ENCODE measurements around the gene TBC1D22A. TPM values are rescaled to one million over a fixed set of nuclear protein-coding genes. Genes with fewer than 3 reads are reported as not detected.
A peak's percentile ranks its signal among the peaks of the same experiment; 100 is the strongest.
"Not testable (repeated sequence)": the region's sequence is repeated elsewhere in the genome, so short reads cannot be mapped to it uniquely, and the experiment has no call there.

Gene TBC1D22A
- total RNA-seq, 1 donor from 2014 or later, result 28.9 TPM

GRCh38 chr22:46813816-46814597 is 51.6 kb downstream of the TBC1D22A start:
- Mint-ChIP-seq H3K27ac (ENCODE audit: unreplicated experiment) (peak overlapping the region; percentile 67), H3K27me3 (ENCODE audit: unreplicated experiment) (no peaks in the 10 kb centered on the region), H3K9me3 (ENCODE audit: unreplicated experiment) (peaks cover 1% of the 10 kb centered on the region), H3K36me3 (ENCODE audit: unreplicated experiment) (peaks cover under 1% of the 10 kb centered on the region), H3K4me1 (ENCODE audit: unreplicated experiment) (peaks cover 29% of the 10 kb centered on the region), H3K4me3 (ENCODE audit: unreplicated experiment) (no peak overlapping the region)
- no peak for DNase-seq (ENCODE audit: extremely low spot score, unreplicated experiment)
- TF ChIP-seq CTCF (IDR thresholded peaks at IDR 0.05), result no peak

- TF ChIP-seq CTCF (IDR thresholded peaks at IDR 0.05), result no peak
- peak overlapping the region; percentile 38 for H3K27ac Mint-ChIP-seq (ENCODE audit: unreplicated experiment)
- no peaks in the 10 kb centered on the region for H3K27me3 Mint-ChIP-seq (ENCODE audit: unreplicated experiment)
- H3K4me1 Mint-ChIP-seq (ENCODE audit: unreplicated experiment), result peaks cover 29% of the 10 kb centered on the region
- no peaks in the 10 kb centered on the region for H3K9me3 Mint-ChIP-seq (ENCODE audit: unreplicated experiment)
- no peak overlapping the region for H3K4me3 Mint-ChIP-seq (ENCODE audit: unreplicated experiment)
- DNase-seq (ENCODE audit: extremely low spot score, unreplicated experiment), result no peak
- peaks cover 3% of the 10 kb centered on the region for H3K36me3 Mint-ChIP-seq (ENCODE audit: unreplicated experiment)
Measured at GRCh38 chr22:46815132-46815531, 52.7 kb downstream of the TBC1D22A start.

- H3K9me3 Mint-ChIP-seq (ENCODE audit: unreplicated experiment), result no peaks in the 10 kb centered on the region
- no peak for DNase-seq (ENCODE audit: extremely low spot score, unreplicated experiment)
- H3K27ac Mint-ChIP-seq (ENCODE audit: unreplicated experiment), result peak overlapping the region; percentile 38
- H3K27me3 Mint-ChIP-seq (ENCODE audit: unreplicated experiment), result no peaks in the 10 kb centered on the region
- TF ChIP-seq CTCF (IDR thresholded peaks at IDR 0.05), result no peak
- H3K4me3 Mint-ChIP-seq (ENCODE audit: unreplicated experiment), result no peak overlapping the region
- H3K36me3 Mint-ChIP-seq (ENCODE audit: unreplicated experiment), result peaks cover 3% of the 10 kb centered on the region
- H3K4me1 Mint-ChIP-seq (ENCODE audit: unreplicated experiment), result peaks cover 29% of the 10 kb centered on the region
Measured at GRCh38 chr22:46815559-46815895, 53.1 kb downstream of the TBC1D22A start.

GRCh38 chr22:46815896-46816731 is 53.7 kb downstream of the TBC1D22A start:
- no peak for TF ChIP-seq CTCF (IDR thresholded peaks at IDR 0.05)
- Mint-ChIP-seq H3K4me1 (ENCODE audit: unreplicated experiment) (peaks cover 29% of the 10 kb centered on the region), H3K9me3 (ENCODE audit: unreplicated experiment) (no peaks in the 10 kb centered on the region), H3K36me3 (ENCODE audit: unreplicated experiment) (peaks cover 5% of the 10 kb centered on the region), H3K27me3 (ENCODE audit: unreplicated experiment) (no peaks in the 10 kb centered on the region), H3K4me3 (ENCODE audit: unreplicated experiment) (no peak overlapping the region), H3K27ac (ENCODE audit: unreplicated experiment) (no peak overlapping the region)
- DNase-seq (ENCODE audit: extremely low spot score, unreplicated experiment), result no peak

- H3K27me3 Mint-ChIP-seq (ENCODE audit: unreplicated experiment); H3K36me3 Mint-ChIP-seq (ENCODE audit: unreplicated experiment); H3K9me3 Mint-ChIP-seq (ENCODE audit: unreplicated experiment); H3K27ac Mint-ChIP-seq (ENCODE audit: unreplicated experiment); H3K4me3 Mint-ChIP-seq (ENCODE audit: unreplicated experiment); DNase-seq (ENCODE audit: extremely low spot score, unreplicated experiment): not testable (repeated sequence)
- H3K4me1 Mint-ChIP-seq (ENCODE audit: unreplicated experiment), result peaks cover 29% of the 10 kb centered on the region
Measured at GRCh38 chr22:46817390-46817789, 54.9 kb downstream of the TBC1D22A start.

Measured in osteocyte (in vitro differentiated cells).